ENCODE results near the gene TMEM179. TPM values are rescaled to one million over a fixed set of nuclear protein-coding genes. Genes with fewer than 3 reads are reported as not detected.

Gene TMEM179
- total RNA-seq, 1 donor from 2014 or later, result 20.2 TPM

DNA sequence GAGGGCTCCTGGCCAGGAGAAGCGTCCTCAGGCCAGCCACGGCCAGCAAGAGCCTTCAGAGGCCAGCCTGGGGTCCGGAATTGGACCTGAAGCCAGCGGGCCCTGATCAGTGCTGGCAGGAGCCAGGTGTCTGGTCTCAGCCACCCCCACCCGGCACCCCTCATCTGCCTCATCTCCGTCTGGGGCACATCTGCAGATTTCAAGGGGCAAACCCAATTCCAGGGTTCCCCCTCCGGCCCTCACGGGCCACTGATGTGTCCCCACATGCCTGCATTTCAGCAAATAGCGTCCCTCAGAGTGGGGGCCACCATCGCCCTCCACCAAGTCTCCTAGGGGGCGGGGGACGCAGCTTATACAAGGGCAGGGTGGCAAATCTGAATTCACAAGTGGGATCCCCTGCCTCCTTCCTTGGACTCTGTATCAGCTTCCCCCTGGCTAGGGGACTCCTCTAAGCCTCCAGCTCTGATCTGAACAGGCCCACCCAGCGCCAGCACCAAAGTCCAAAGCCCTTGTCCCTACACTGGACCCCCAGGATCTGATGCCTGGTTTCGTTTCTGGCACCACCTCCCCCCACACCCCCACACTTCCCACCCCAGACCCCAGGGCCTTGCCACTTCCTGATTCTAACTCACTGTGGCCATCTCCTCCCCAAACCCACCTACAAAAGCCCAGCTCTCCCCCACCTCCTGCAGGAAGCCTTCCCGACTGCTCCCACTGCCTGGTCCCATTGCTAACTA, 10.1 kb downstream of the TMEM179 start:
- TF ChIP-seq CTCF (conservative IDR thresholded peaks at IDR 0.05), result no peak
- Mint-ChIP-seq H3K4me1 (peaks cover 4% of the 10 kb centered on the region), H3K36me3 (ENCODE audit: low read depth) (no peaks in the 10 kb centered on the region), H3K4me3 (no peak overlapping the region), H3K27ac (ENCODE audit: unreplicated experiment) (no peak overlapping the region), H3K9me3 (no peaks in the 10 kb centered on the region), H3K27me3 (ENCODE audit: low read depth) (peaks cover 3% of the 10 kb centered on the region)
- DNase-seq (ENCODE audit: low read depth, low spot score), result no peak

DNA sequence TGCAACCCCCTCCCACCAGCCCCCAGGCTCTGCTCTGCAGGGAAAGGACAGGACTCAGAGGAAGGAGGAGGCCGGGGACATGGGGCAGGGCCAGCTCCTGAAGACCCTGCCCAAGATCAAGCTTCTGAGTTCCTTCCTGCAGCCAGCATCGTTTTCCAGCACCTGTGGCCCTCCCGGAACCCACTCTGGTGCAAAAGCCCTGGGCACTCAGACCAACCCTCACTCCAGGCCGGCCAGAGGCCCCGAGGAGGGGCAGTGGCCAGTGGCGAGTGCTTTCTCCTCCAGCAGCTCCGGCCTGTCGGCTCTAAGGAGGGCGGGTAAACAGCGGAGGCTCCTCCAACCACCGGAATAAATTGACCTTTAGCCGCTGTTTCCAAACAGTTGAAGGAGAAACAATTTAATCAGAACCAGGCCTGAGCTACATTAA, 10.8 kb downstream of the TMEM179 start:
- peaks cover 3% of the 10 kb centered on the region for H3K27me3 Mint-ChIP-seq (ENCODE audit: low read depth)
- H3K4me3 Mint-ChIP-seq, result no peak overlapping the region
- H3K9me3 Mint-ChIP-seq, result no peaks in the 10 kb centered on the region
- peaks cover 4% of the 10 kb centered on the region for H3K4me1 Mint-ChIP-seq
- H3K27ac Mint-ChIP-seq (ENCODE audit: unreplicated experiment), result no peak overlapping the region
- H3K36me3 Mint-ChIP-seq (ENCODE audit: low read depth), result no peaks in the 10 kb centered on the region
- TF ChIP-seq CTCF (conservative IDR thresholded peaks at IDR 0.05), result no peak
- no peak for DNase-seq (ENCODE audit: low read depth, low spot score)

DNA sequence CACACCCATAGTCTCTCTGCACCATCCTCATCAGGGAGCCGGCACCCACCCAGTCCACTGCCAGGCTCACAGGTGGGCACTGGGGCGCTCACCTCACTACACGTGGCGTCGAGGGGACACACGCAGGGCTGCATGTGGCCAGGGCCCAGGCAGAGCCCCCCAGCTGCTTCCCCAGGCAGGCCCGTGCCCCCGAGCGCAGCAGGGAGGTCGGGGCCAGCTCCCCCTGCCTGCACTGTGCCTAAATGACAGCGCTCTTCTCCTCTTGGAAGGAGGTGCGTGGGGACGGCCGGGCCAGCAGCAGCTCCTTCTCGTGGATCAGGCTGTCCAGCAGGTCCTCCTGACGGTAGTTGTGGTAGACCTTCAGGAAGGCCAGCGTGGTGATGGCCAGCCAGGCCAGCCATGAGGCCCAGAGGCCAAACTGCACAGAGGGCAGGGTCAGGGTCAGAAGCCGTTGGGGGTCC, 11.3 kb downstream of the TMEM179 start:
- H3K27me3 Mint-ChIP-seq (ENCODE audit: low read depth), result peaks cover 3% of the 10 kb centered on the region
- H3K36me3 Mint-ChIP-seq (ENCODE audit: low read depth), result no peaks in the 10 kb centered on the region
- DNase-seq (ENCODE audit: low read depth, low spot score), result no peak
- peaks cover 4% of the 10 kb centered on the region for H3K4me1 Mint-ChIP-seq
- H3K4me3 Mint-ChIP-seq, result no peak overlapping the region
- H3K27ac Mint-ChIP-seq (ENCODE audit: unreplicated experiment), result no peak overlapping the region
- TF ChIP-seq CTCF (conservative IDR thresholded peaks at IDR 0.05), result no peak
- H3K9me3 Mint-ChIP-seq, result no peaks in the 10 kb centered on the region

DNA sequence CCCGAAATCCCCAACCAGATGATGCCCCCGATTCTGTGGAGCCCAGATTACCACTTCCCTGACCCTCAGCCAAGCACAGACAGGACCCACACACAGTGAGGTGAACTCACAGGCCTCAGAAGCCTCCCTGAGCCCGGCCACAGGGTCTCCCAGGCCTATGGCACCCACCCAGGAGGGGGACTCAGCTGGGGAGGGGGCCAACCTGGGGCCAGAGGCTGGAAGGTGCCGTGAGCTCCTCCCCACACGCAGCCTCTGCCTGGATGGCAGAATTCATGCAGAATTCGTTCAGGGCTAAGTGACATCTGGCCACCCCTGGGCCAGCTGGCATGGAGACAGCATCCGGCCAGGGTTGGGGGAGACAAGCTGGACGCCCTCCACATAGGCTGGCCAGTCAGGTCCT, 11.8 kb downstream of the TMEM179 start:
- no peak for DNase-seq (ENCODE audit: low read depth, low spot score)
- Mint-ChIP-seq H3K9me3 (no peaks in the 10 kb centered on the region), H3K27me3 (ENCODE audit: low read depth) (peaks cover 3% of the 10 kb centered on the region), H3K4me3 (no peak overlapping the region), H3K27ac (ENCODE audit: unreplicated experiment) (no peak overlapping the region), H3K4me1 (peaks cover 4% of the 10 kb centered on the region), H3K36me3 (ENCODE audit: low read depth) (no peaks in the 10 kb centered on the region)
- TF ChIP-seq CTCF (conservative IDR thresholded peaks at IDR 0.05), result no peak

GRCh38 chr14:104592292-104592672, 12.3 kb downstream of the TMEM179 start:
- no peak for TF ChIP-seq CTCF (conservative IDR thresholded peaks at IDR 0.05)
- no peak overlapping the region for H3K27ac Mint-ChIP-seq (ENCODE audit: unreplicated experiment)
- H3K4me3 Mint-ChIP-seq, result no peak overlapping the region
- peaks cover 3% of the 10 kb centered on the region for H3K27me3 Mint-ChIP-seq (ENCODE audit: low read depth)
- no peaks in the 10 kb centered on the region for H3K36me3 Mint-ChIP-seq (ENCODE audit: low read depth)
- H3K9me3 Mint-ChIP-seq, result no peaks in the 10 kb centered on the region
- no peak for DNase-seq (ENCODE audit: low read depth, low spot score)
- peaks cover 4% of the 10 kb centered on the region for H3K4me1 Mint-ChIP-seq

Data from neural crest cell (in vitro differentiated cells).